A549 treated with AZD9567 at 1 μM for 4 hours (cell line): Measurements from ENCODE around the gene BBS1. TPM values are rescaled to one million over a fixed set of nuclear protein-coding genes. Genes with fewer than 3 reads are reported as not detected.

ENCODE experiments used
- total RNA-seq: library from RNA; stranded (reverse); fragments of 200-300 nt; extraction: Qiagen RNA extraction; gene quantifications from 5 replicates; pipeline ENCODE4 v1.2.3, GENCODE V29; 2022; ENCODE audit not compliant: insufficient read depth

Gene BBS1
- 7.5 to 11.6 TPM (median 10.1 TPM) in 5 replicates for total RNA-seq

GRCh38 chr11:66510271-66510989 lies at the start of gene BBS1:
Gene BBS1, plus strand, starts transcription at chr11:66510635. Its CDS starts 25 bp downstream, at chr11:66510660.

GRCh38 chr11:66466225-66467033 lies 44.0 kb upstream of the BBS1 start, which contains the start of gene PELI3:
Gene PELI3, plus strand, starts transcription at chr11:66466905. Its CDS starts 1,224 bp downstream, at chr11:66468129.

GRCh38 chr11:66480117-66480938 lies 30.1 kb upstream of the BBS1 start, which contains the start of gene DPP3:
Gene DPP3, plus strand, starts transcription at chr11:66480434. Its CDS starts 1,767 bp downstream, at chr11:66482201.

GRCh38 chr11:66545701-66546367 lies 35.4 kb downstream of the BBS1 start, which contains the start of gene ZDHHC24:
Gene ZDHHC24, minus strand, starts transcription at chr11:66546048. Its CDS starts 45 bp downstream, at chr11:66546003.

GRCh38 chr11:66546368-66546965 lies 36.0 kb downstream of the BBS1 start, which contains the start of gene ACTN3:
Gene ACTN3, plus strand, starts transcription at chr11:66546903. Its CDS starts 35 bp downstream, at chr11:66546938.

GRCh38 chr11:66568124-66568916 lies 57.9 kb downstream of the BBS1 start, which contains the start of gene CTSF:
Gene CTSF, minus strand, starts transcription at chr11:66568606. Its CDS starts 120 bp downstream, at chr11:66568486.

Other genes starting within 250 kb of the BBS1 start
- gene RAB1B, start 242.0 kb upstream of the BBS1 start, total RNA-seq: 130 to 148 TPM (median 140 TPM) in 5 replicates
- 2.3 to 2.6 TPM (median 2.5 TPM) in 4 of 5 replicates, not detected in the other for gene CNIH2, start 232.5 kb upstream of the BBS1 start, total RNA-seq
- gene YIF1A, start 221.5 kb upstream of the BBS1 start, total RNA-seq: 113 to 127 TPM (median 120 TPM) in 5 replicates
- gene TMEM151A, start 218.7 kb upstream of the BBS1 start, total RNA-seq: 2.3 to 3.9 TPM (median 3.9 TPM) in 5 replicates
- gene CD248, start 193.6 kb upstream of the BBS1 start, total RNA-seq: 0.05 TPM in 1 of 5 replicates, not detected in the others
- gene RIN1, start 174.2 kb upstream of the BBS1 start, total RNA-seq: 22.4 to 36.2 TPM (median 33.7 TPM) in 5 replicates
- 66.1 to 97.8 TPM (median 88.3 TPM) in 5 replicates for gene BRMS1, start 165.5 kb upstream of the BBS1 start, total RNA-seq
- gene B4GAT1, start 163.0 kb upstream of the BBS1 start, total RNA-seq: 14.9 to 18.3 TPM (median 16.0 TPM) in 5 replicates
- 4.1 to 6.8 TPM (median 5.4 TPM) in 5 replicates for gene SLC29A2, start 138.9 kb upstream of the BBS1 start, total RNA-seq
- not detected in 5 replicates for gene NPAS4, start 89.6 kb upstream of the BBS1 start, total RNA-seq
- 90.1 to 116 TPM (median 112 TPM) in 5 replicates for gene MRPL11, start 71.8 kb upstream of the BBS1 start, total RNA-seq
- gene PELI3, start 43.7 kb upstream of the BBS1 start, total RNA-seq: 4.3 to 6.1 TPM (median 5.0 TPM) in 5 replicates
- gene DPP3, start 30.2 kb upstream of the BBS1 start, total RNA-seq: 51.3 to 93.2 TPM (median 55.9 TPM) in 5 replicates
- gene ZDHHC24, start 35.4 kb downstream of the BBS1 start, total RNA-seq: 10.1 to 14.3 TPM (median 13.2 TPM) in 5 replicates
- 0.03 TPM in 1 of 5 replicates, not detected in the others for gene ACTN3, start 36.3 kb downstream of the BBS1 start, total RNA-seq
- gene CTSF, start 58.0 kb downstream of the BBS1 start, total RNA-seq: 32.5 to 37.8 TPM (median 34.1 TPM) in 5 replicates
- 0.53 to 0.89 TPM (median 0.64 TPM) in 5 replicates for gene CCDC87, start 82.4 kb downstream of the BBS1 start, total RNA-seq
- 22.3 to 32.8 TPM (median 30.4 TPM) in 5 replicates for gene CCS, start 82.5 kb downstream of the BBS1 start, total RNA-seq
- 85.0 to 108 TPM (median 90.7 TPM) in 5 replicates for gene RBM14, start 106.0 kb downstream of the BBS1 start, total RNA-seq
- gene RBM4, start 128.1 kb downstream of the BBS1 start, total RNA-seq: 133 to 182 TPM (median 142 TPM) in 5 replicates
- gene RBM4B, start 167.3 kb downstream of the BBS1 start, total RNA-seq: 18.8 to 25.4 TPM (median 20.4 TPM) in 5 replicates
- gene SPTBN2, start 218.6 kb downstream of the BBS1 start, total RNA-seq: 7.7 to 10.7 TPM (median 8.1 TPM) in 5 replicates